Stimulated activated CD8-positive, alpha-beta memory T cell treated with anti-CD3 and anti-CD28 coated beads, Interleukin-12 subunit alpha, Interleukin-12 subunit beta, amount 100 ng/mL, for 24 hours (primary cell): ENCODE results near the gene EYS.

Source experiments
- DNase-seq: peaks from one replicate; pipeline ENCODE4 v3.0.0-alpha.2; 2020; ENCODE audit errors: extremely low read depth

EYS gene

GRCh38 chr6:64838726-64839125 lies 868.3 kb downstream of the EYS start:
- DNase-seq: no peak

- DNase-seq: no peak
Measured at GRCh38 chr6:64831680-64832079, 875.3 kb downstream of the EYS start.

- DNase-seq: no peak
Measured at GRCh38 chr6:64817525-64817924, 889.5 kb downstream of the EYS start.

- no peak for DNase-seq
Measured at GRCh38 chr6:64815718-64816117, 891.3 kb downstream of the EYS start.

GRCh38 chr6:64812138-64812537 lies 894.9 kb downstream of the EYS start:
- DNase-seq: no peak

GRCh38 chr6:64811119-64811518 lies 895.9 kb downstream of the EYS start:
- DNase-seq: no peak

GRCh38 chr6:64807785-64808184 lies 899.2 kb downstream of the EYS start:
- DNase-seq: no peak

- no peak for DNase-seq
Measured at GRCh38 chr6:64803470-64804166, 903.4 kb downstream of the EYS start.

- DNase-seq: no peak
Measured at GRCh38 chr6:64792534-64792933, 914.5 kb downstream of the EYS start.

- no peak for DNase-seq
Measured at GRCh38 chr6:64789476-64789875, 917.5 kb downstream of the EYS start.

- DNase-seq: no peak
Measured at GRCh38 chr6:64786736-64787135, 920.3 kb downstream of the EYS start.

GRCh38 chr6:64782877-64783276 lies 924.1 kb downstream of the EYS start:
- no peak for DNase-seq

- no peak for DNase-seq
Measured at GRCh38 chr6:64777941-64778785, 928.9 kb downstream of the EYS start.

- DNase-seq: no peak
Measured at GRCh38 chr6:64776359-64776758, 930.7 kb downstream of the EYS start.

GRCh38 chr6:64774881-64775280 lies 932.1 kb downstream of the EYS start:
- DNase-seq: no peak

GRCh38 chr6:64750910-64751309 lies 956.1 kb downstream of the EYS start:
- no peak for DNase-seq

GRCh38 chr6:64737418-64737817 lies 969.6 kb downstream of the EYS start:
- DNase-seq: no peak

- no peak for DNase-seq
Measured at GRCh38 chr6:64736421-64736950, 970.5 kb downstream of the EYS start.

GRCh38 chr6:64733433-64733832 lies 973.6 kb downstream of the EYS start:
- DNase-seq: no peak

- DNase-seq: no peak
Measured at GRCh38 chr6:64732888-64733287, 974.1 kb downstream of the EYS start.

- no peak for DNase-seq
Measured at GRCh38 chr6:64729522-64729921, 977.5 kb downstream of the EYS start.

- DNase-seq: no peak
Measured at GRCh38 chr6:64727075-64727474, 980.0 kb downstream of the EYS start.

GRCh38 chr6:64724091-64724490 lies 982.9 kb downstream of the EYS start:
- DNase-seq: no peak
